RWPE2 (cell line): ENCODE data around the gene RNGTT.

ENCODE experiments used
- ATAC-seq: fragments of 200-7000 bp; cut with Tn5 transposase; 3 replicates; pipeline ENCODE4 v1.9.1; 2021; ENCODE audit warnings: low read depth
- DNase-seq: peaks from one replicate; pipeline ENCODE4 v3.0.0-alpha.2; 2020; ENCODE audit warnings: low spot score
- H3K27ac ChIP-seq: fragments of 450-650 bp; 2 replicates; pipeline ENCODE4 v1.5.1; 2017; ENCODE audit warnings: mild to moderate bottlenecking; ENCODE audit not compliant: poor library complexity, severe bottlenecking
- H3K27me3 ChIP-seq: fragments of 250-450 bp; sonication (Bioruptor Pico); 2 replicates; pipeline ENCODE4 v1.5.1; 2021; ENCODE audit warnings: mild to moderate bottlenecking, moderate library complexity; ENCODE audit not compliant: insufficient read depth, poor library complexity, severe bottlenecking
- H3K36me3 ChIP-seq: fragments of 250-450 bp; sonication (Bioruptor Pico); 2 replicates; pipeline ENCODE4 v1.5.1; 2020; ENCODE audit warnings: low read depth, mild to moderate bottlenecking, moderate library complexity
- H3K4me1 ChIP-seq: fragments of 250-450 bp; sonication (Bioruptor Pico); 2 replicates; pipeline ENCODE4 v1.5.1; 2021; ENCODE audit warnings: mild to moderate bottlenecking, moderate library complexity; ENCODE audit not compliant: insufficient read depth, poor library complexity, severe bottlenecking
- H3K4me3 ChIP-seq: fragments of 250-450 bp; sonication (Bioruptor Pico); 2 replicates; pipeline ENCODE4 v1.5.1; 2021; ENCODE audit warnings: mild to moderate bottlenecking, moderate library complexity; ENCODE audit not compliant: severe bottlenecking
- H3K9me3 ChIP-seq: fragments of 250-450 bp; sonication (Bioruptor Pico); 2 replicates; pipeline ENCODE4 v1.5.1; 2021; ENCODE audit warnings: mild to moderate bottlenecking, moderate library complexity; ENCODE audit not compliant: severe bottlenecking
- TF ChIP-seq, protein P1 (sequence below): fragments of 450-650 bp; IDR thresholded peaks from one replicate; pipeline ENCODE4 v1.5.1; 2017; ENCODE audit warnings: mild to moderate bottlenecking, moderate library complexity; ENCODE audit not compliant: poor library complexity, severe bottlenecking

The RNGTT gene

DNA sequence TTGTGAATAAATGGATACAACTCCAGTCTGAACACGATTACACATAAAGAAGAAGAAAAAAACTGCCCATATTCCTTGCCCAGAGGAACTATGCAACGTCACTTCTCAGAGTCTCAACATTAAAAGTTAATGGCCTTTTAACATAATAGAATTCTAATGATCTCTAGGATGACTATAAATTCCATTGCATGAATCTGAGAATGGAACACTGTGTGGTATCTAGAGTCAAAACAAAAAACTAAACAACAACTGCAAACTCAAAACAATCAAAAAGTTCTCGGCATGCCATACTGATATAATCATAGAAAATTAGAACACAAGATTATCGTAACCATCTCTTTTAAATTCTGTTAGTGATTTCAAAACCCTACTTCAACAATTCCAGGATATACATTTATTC is 283.6 kb downstream of the RNGTT start:
- no peak for ATAC-seq
- no peaks in the 10 kb centered on the region for H3K27me3 ChIP-seq
- TF ChIP-seq, protein P1, sequence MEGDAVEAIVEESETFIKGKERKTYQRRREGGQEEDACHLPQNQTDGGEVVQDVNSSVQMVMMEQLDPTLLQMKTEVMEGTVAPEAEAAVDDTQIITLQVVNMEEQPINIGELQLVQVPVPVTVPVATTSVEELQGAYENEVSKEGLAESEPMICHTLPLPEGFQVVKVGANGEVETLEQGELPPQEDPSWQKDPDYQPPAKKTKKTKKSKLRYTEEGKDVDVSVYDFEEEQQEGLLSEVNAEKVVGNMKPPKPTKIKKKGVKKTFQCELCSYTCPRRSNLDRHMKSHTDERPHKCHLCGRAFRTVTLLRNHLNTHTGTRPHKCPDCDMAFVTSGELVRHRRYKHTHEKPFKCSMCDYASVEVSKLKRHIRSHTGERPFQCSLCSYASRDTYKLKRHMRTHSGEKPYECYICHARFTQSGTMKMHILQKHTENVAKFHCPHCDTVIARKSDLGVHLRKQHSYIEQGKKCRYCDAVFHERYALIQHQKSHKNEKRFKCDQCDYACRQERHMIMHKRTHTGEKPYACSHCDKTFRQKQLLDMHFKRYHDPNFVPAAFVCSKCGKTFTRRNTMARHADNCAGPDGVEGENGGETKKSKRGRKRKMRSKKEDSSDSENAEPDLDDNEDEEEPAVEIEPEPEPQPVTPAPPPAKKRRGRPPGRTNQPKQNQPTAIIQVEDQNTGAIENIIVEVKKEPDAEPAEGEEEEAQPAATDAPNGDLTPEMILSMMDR: no peak

DNA sequence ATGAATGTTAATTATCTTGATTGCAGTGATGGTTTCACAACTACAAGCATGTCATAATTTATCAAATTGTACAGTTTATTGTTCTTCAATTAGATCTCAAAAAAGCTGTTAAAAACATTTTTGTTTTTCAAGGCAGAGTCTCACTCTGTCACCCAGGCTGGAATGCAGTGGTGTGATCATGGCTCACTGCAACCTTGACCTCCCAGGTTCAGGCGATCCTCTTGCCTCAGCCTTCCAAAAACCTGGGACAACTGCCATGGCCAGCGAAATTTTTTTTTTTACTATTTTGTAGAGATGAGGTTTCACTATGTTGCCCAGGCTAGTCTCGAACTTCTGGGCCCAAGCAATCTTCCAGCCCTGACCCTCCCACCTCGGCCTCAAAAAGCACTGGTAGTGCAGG is 286.1 kb downstream of the RNGTT start:
- Histone ChIP-seq H3K9me3 (peaks cover 2% of the 10 kb centered on the region), H3K4me1 (no peaks in the 10 kb centered on the region), H3K4me3 (no peak overlapping the region), H3K27me3 (no peaks in the 10 kb centered on the region), H3K36me3 (no peaks in the 10 kb centered on the region), H3K27ac (no peak overlapping the region)
- TF ChIP-seq, protein P1: no peak
- no peak for ATAC-seq
- DNase-seq: no peak

More for the DNA sequence above, 283.6 kb downstream of the RNGTT start:
- Histone ChIP-seq H3K36me3 (no peaks in the 10 kb centered on the region), H3K4me3 (no peak overlapping the region), H3K4me1 (no peaks in the 10 kb centered on the region), H3K9me3 (no peaks in the 10 kb centered on the region), H3K27ac (no peak overlapping the region)
- DNase-seq: no peak

DNA sequence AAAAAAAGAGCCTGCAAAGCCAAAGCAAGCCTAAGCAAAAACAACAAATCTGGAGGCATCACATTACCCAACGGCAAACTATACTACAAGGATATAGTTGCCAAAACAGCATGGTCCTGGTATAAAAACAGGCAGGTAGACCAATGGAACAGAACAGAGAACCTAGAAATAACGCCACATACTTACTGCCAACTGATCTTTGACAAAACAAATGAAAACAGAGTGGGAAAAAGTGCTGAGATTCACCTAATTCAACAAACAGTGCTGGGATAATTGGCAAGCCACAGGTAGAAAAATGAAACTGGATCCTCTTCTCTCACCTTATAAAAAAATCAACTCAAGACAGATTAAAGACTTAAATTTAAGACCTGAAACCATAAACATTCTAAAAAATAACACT is 291.8 kb downstream of the RNGTT start:
- Histone ChIP-seq H3K4me3 (no peak overlapping the region), H3K36me3 (no peaks in the 10 kb centered on the region), H3K27ac (no peak overlapping the region), H3K27me3 (no peaks in the 10 kb centered on the region), H3K9me3 (peaks cover 9% of the 10 kb centered on the region), H3K4me1 (no peaks in the 10 kb centered on the region)
- DNase-seq: no peak
- TF ChIP-seq, protein P1: no peak
- ATAC-seq: no peak

DNA sequence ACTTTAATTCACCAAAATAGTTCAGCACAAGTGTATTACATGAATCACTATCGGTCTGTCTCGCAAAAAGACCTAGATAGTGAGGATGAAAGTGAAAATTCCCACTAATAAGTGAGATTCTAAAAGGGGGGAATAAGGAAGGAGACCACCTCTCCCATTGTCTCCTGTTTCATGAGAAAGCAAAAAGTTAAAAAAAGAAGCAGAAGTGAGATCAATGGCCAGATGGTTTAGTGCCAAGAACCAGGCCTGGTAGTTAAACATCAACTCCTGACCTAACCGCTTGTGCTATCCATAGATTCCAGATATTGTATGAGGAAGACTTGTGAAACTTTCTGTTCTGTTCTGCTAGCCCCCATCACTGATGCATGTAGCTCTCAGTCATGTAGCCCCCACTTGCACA is 293.0 kb downstream of the RNGTT start:
- no peaks in the 10 kb centered on the region for H3K36me3 ChIP-seq
- TF ChIP-seq, protein P1: no peak
- H3K4me3 ChIP-seq: no peak overlapping the region
- H3K9me3 ChIP-seq: peaks cover 9% of the 10 kb centered on the region
- ATAC-seq: no peak
- H3K27ac ChIP-seq: no peak overlapping the region
- H3K4me1 ChIP-seq: no peaks in the 10 kb centered on the region
- DNase-seq: no peak
- no peaks in the 10 kb centered on the region for H3K27me3 ChIP-seq

DNA sequence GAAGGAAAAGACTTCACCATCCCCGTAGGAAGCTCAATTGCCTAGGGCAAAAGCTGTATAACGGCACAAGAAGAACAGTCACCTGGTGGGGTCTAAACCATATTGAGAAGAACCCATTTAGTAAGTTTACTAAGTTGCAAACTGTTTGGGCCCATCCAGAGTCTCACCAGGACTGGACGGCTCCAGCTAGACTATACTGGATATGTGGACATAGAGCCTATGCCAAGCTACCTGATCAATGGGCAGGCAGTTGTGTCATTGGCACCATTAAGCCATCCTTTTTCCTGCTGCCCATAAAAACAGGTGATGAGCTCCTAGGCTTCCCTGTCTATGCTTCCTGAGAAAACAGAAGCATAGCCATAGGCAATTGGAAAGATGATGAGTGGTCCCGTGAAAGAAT is 293.9 kb downstream of the RNGTT start:
- no peaks in the 10 kb centered on the region for H3K27me3 ChIP-seq
- TF ChIP-seq, protein P1: no peak
- peaks cover 9% of the 10 kb centered on the region for H3K9me3 ChIP-seq

More for the DNA sequence above, 293.9 kb downstream of the RNGTT start:
- Histone ChIP-seq H3K27ac (no peak overlapping the region), H3K4me1 (no peaks in the 10 kb centered on the region), H3K36me3 (no peaks in the 10 kb centered on the region), H3K4me3 (no peak overlapping the region)
- no peak for ATAC-seq
- DNase-seq: no peak
